ENCODE results near the gene SUB1.

Gene SUB1

GRCh38 chr5:32598260-32598937 is 13.0 kb downstream of the SUB1 start:
- in situ Hi-C loops (cut with MboI; ENCODE audit: low sequenced_read_pairs), result no loop called here

- in situ Hi-C loops (cut with MboI; ENCODE audit: low sequenced_read_pairs), result no loop called here
These were observed 13.7 kb downstream of the SUB1 start for GRCh38 chr5:32598997-32599549.

GRCh38 chr5:32600054-32600622 is 14.8 kb downstream of the SUB1 start:
- in situ Hi-C loops (cut with MboI; ENCODE audit: low sequenced_read_pairs), result loop anchor here (25.0 kb wide), 1 partner anchor 213 kb away; no protein-coding TSS in a partner anchor

GRCh38 chr5:32601623-32602295 is 16.4 kb downstream of the SUB1 start:
- in situ Hi-C loops (cut with MboI; ENCODE audit: low sequenced_read_pairs), result loop anchor here (25.0 kb wide), 1 partner anchor 214 kb away; no protein-coding TSS in a partner anchor

GRCh38 chr5:32602906-32603305 is 17.5 kb downstream of the SUB1 start:
- in situ Hi-C loops (cut with MboI; ENCODE audit: low sequenced_read_pairs), result loop anchor here (25.0 kb wide), 1 partner anchor 216 kb away; no protein-coding TSS in a partner anchor

GRCh38 chr5:32604800-32605765 is 19.7 kb downstream of the SUB1 start:
- in situ Hi-C loops (cut with MboI; ENCODE audit: low sequenced_read_pairs), result loop anchor here (25.0 kb wide), 1 partner anchor 218 kb away; no protein-coding TSS in a partner anchor

- in situ Hi-C loops (cut with MboI; ENCODE audit: low sequenced_read_pairs), result loop anchor here (25.0 kb wide), 1 partner anchor 218 kb away; no protein-coding TSS in a partner anchor
These were observed 20.4 kb downstream of the SUB1 start for GRCh38 chr5:32605766-32606152.

- in situ Hi-C loops (cut with MboI; ENCODE audit: low sequenced_read_pairs), result loop anchor here (25.0 kb wide), 1 partner anchor 225 kb away; no protein-coding TSS in a partner anchor
These were observed 27.0 kb downstream of the SUB1 start for GRCh38 chr5:32612134-32612888.

- in situ Hi-C loops (cut with MboI; ENCODE audit: low sequenced_read_pairs), result loop anchor here (25.0 kb wide), 1 partner anchor 226 kb away; no protein-coding TSS in a partner anchor
These were observed 27.8 kb downstream of the SUB1 start for GRCh38 chr5:32613050-32613672.

GRCh38 chr5:32615236-32615635 is 29.9 kb downstream of the SUB1 start:
- in situ Hi-C loops (cut with MboI; ENCODE audit: low sequenced_read_pairs), result loop anchor here (25.0 kb wide), 1 partner anchor 228 kb away; no protein-coding TSS in a partner anchor

- in situ Hi-C loops (cut with MboI; ENCODE audit: low sequenced_read_pairs), result loop anchor here (25.0 kb wide), 1 partner anchor 232 kb away; no protein-coding TSS in a partner anchor
These were observed 33.6 kb downstream of the SUB1 start for GRCh38 chr5:32618962-32619361.

- in situ Hi-C loops (cut with MboI; ENCODE audit: low sequenced_read_pairs), result loop anchor here (25.0 kb wide), 1 partner anchor 234 kb away; no protein-coding TSS in a partner anchor
These were observed 35.9 kb downstream of the SUB1 start for GRCh38 chr5:32621256-32621655.

- in situ Hi-C loops (cut with MboI; ENCODE audit: low sequenced_read_pairs), result no loop called here
These were observed 39.7 kb downstream of the SUB1 start for GRCh38 chr5:32625106-32625505.

- in situ Hi-C loops (cut with MboI; ENCODE audit: low sequenced_read_pairs), result no loop called here
These were observed 40.2 kb downstream of the SUB1 start for GRCh38 chr5:32625547-32625946.

- in situ Hi-C loops (cut with MboI; ENCODE audit: low sequenced_read_pairs), result no loop called here
These were observed 42.0 kb downstream of the SUB1 start for GRCh38 chr5:32627219-32627870.

- in situ Hi-C loops (cut with MboI; ENCODE audit: low sequenced_read_pairs), result no loop called here
These were observed 42.9 kb downstream of the SUB1 start for GRCh38 chr5:32628049-32628844.

GRCh38 chr5:32630867-32631491 is 45.6 kb downstream of the SUB1 start:
- in situ Hi-C loops (cut with MboI; ENCODE audit: low sequenced_read_pairs), result no loop called here
